GM12878 (cell line): ENCODE measurements around the gene TNFAIP3. TPM values are rescaled to one million over a fixed set of nuclear protein-coding genes. Genes with fewer than 3 reads are reported as not detected.

ENCODE experiments used
- ATAC-seq: fragments of 200-7000 bp; cut with Tn5 transposase; 3 replicates; pipeline ENCODE4 v1.9.1; 2020; ENCODE audit warnings: mild to moderate bottlenecking, moderate library complexity
- BruUV-seq: library from RNA; stranded (reverse); fragments of 400-500 nt; replicated peaks from 2 replicates; lab custom pipeline; 2021; lab: Mats Ljungman, UMichigan
- CTCF ChIA-PET: fragments of 300-600 bp; sonication (Branson Sonifier 250); formaldehyde crosslinking; extraction: SDS; loops from one replicate; lab custom pipeline; 2021; ENCODE audit warnings: inconsistent platforms; lab: Yijun Ruan, JAX
- POLR2A ChIA-PET: fragments of 350-600 bp; formaldehyde crosslinking; extraction: SDS; loops from one replicate; lab custom pipeline; 2021; ENCODE audit warnings: inconsistent platforms; lab: Charles Lee
- RAD21 ChIA-PET: fragments of 300-600 bp; sonication (Branson Sonifier 250); formaldehyde crosslinking; loops from one replicate; lab custom pipeline; 2023; ENCODE audit warnings: antibody characterized with exemption; ENCODE audit not compliant: unreplicated experiment; lab: Charles Lee
- SMC1A ChIA-PET: fragments of 300-600 bp; sonication (Branson Sonifier 250); formaldehyde crosslinking; loops from one replicate; lab custom pipeline; 2023; ENCODE audit not compliant: unreplicated experiment, uncharacterized antibody; lab: Charles Lee
- DNase-seq: peaks from one replicate; pipeline ENCODE4 v3.0.0-alpha.2; 2011; ENCODE audit warnings: low read depth, low spot score
- FAIRE-seq: peaks from 3 replicates; lab custom pipeline; 2011; peaks lifted over from hg19 to GRCh38; lab: Jason Lieb, UNC
- H2AFZ ChIP-seq: 2 replicates; pipeline ENCODE4 v1.6.0; 2011; ENCODE audit warnings: low read depth, low read length, control low read depth; ENCODE audit not compliant: control insufficient read depth
- H3K27ac ChIP-seq: 2 replicates; pipeline ENCODE4 v1.5.1; 2011; ENCODE audit warnings: control low read depth; ENCODE audit not compliant: control insufficient read depth, insufficient read depth
- H3K27me3 ChIP-seq, 2 experiments: replicated peaks in 1 of 2; 2 replicates each; pipeline versions ENCODE4 v1.6.0 to v1.6.1; 2011; ENCODE audit warnings: low read length in 1 of 2; ENCODE audit not compliant: control insufficient read depth in 2 of 2, insufficient read depth in 2 of 2
- H3K36me3 ChIP-seq, 2 experiments: 2 replicates each; pipeline ENCODE4 v1.5.1; 2011; ENCODE audit warnings: low read length in 1 of 2; ENCODE audit not compliant: control insufficient read depth in 2 of 2, insufficient read depth in 2 of 2
- H3K4me1 ChIP-seq: 2 replicates; pipeline ENCODE4 v1.6.1; 2011; ENCODE audit warnings: mild to moderate bottlenecking, low read length, moderate library complexity, mixed read lengths; ENCODE audit not compliant: control insufficient read depth, insufficient read depth
- H3K4me2 ChIP-seq: 2 replicates; pipeline ENCODE4 v1.6.0; 2011; ENCODE audit warnings: control low read depth; ENCODE audit not compliant: control insufficient read depth, insufficient read depth
- H3K4me3 ChIP-seq: fragments of 200-600 bp; sonication (generic); 2 replicates; pipeline ENCODE4 v1.5.1; 2016
- H3K79me2 ChIP-seq: 2 replicates; pipeline ENCODE4 v1.6.0; 2011; ENCODE audit warnings: low read length; ENCODE audit not compliant: control insufficient read depth, insufficient read depth
- H3K9ac ChIP-seq: 2 replicates; pipeline ENCODE4 v1.8.0; 2011; ENCODE audit warnings: low read length, control low read depth, mixed read lengths; ENCODE audit not compliant: control insufficient read depth, insufficient read depth
- H3K9me3 ChIP-seq: replicated peaks from 3 replicates; pipeline ENCODE4 v1.5.1; 2011; ENCODE audit warnings: mild to moderate bottlenecking, low read length; ENCODE audit not compliant: control insufficient read depth, insufficient read depth
- H4K20me1 ChIP-seq: 2 replicates; pipeline ENCODE4 v1.6.0; 2011; ENCODE audit not compliant: control insufficient read depth, insufficient read depth
- BACH1 ChIP-seq: fragments of 450-650 bp; IDR thresholded peaks from 2 replicates; pipeline ENCODE4 v1.6.1; 2017; ENCODE audit warnings: mild to moderate bottlenecking, borderline replicate concordance
- CBX3 ChIP-seq: fragments of 200-600 bp; sonication (generic); IDR thresholded peaks from 2 replicates; pipeline ENCODE4 v1.6.1; 2016; ENCODE audit warnings: low read depth, borderline replicate concordance
- ETV6 ChIP-seq, 2 experiments: fragments of 450-650 bp in 1 of 2; IDR thresholded peaks in 1 of 2; conservative IDR thresholded peaks in 1 of 2; 2 replicates each; pipeline ENCODE4 v1.6.1; 2014; ENCODE audit warnings: antibody characterized with exemption in 1 of 2, borderline replicate concordance in 1 of 2, low read depth in 1 of 2, mild to moderate bottlenecking in 1 of 2, moderate library complexity in 1 of 2
- IKZF2 ChIP-seq, 2 experiments: fragments of 450-650 bp; IDR thresholded peaks; 2 replicates each; pipeline ENCODE4 v1.6.1; 2017; ENCODE audit warnings: mild to moderate bottlenecking in 2 of 2, moderate library complexity in 2 of 2
- JUND ChIP-seq: IDR thresholded peaks from 2 replicates; pipeline ENCODE4 v1.6.1; 2012; ENCODE audit warnings: low read depth, mild to moderate bottlenecking, low read length, improper control_type of control experiment, moderate library complexity
- RUNX3 ChIP-seq: IDR thresholded peaks from 2 replicates; pipeline ENCODE4 v1.6.1; 2012; ENCODE audit warnings: low read length, inconsistent platforms
- SIN3A ChIP-seq: IDR thresholded peaks from 2 replicates; pipeline ENCODE4 v1.6.1; 2012; ENCODE audit warnings: low read depth, low read length, improper control_type of control experiment
- SMAD1 ChIP-seq: fragments of 450-650 bp; IDR thresholded peaks from 2 replicates; pipeline ENCODE4 v1.6.1; 2018; ENCODE audit warnings: mild to moderate bottlenecking, low read depth; ENCODE audit not compliant: partially characterized antibody
- ZNF622 ChIP-seq: fragments of 450-650 bp; IDR thresholded peaks from 2 replicates; pipeline ENCODE4 v1.6.1; 2017; ENCODE audit warnings: mild to moderate bottlenecking, inconsistent platforms
- WGBS: methylation state at CpG from one replicate; pipeline ENCODE4 v1.1.6; 2016; ENCODE audit warnings: low lambda C conversion rate; ENCODE audit not compliant: insufficient replicate concordance, insufficient coverage; ENCODE audit errors: missing lambda C conversion rate; 5-methylcytosine and 5-hydroxymethylcytosine counted together
- in situ Hi-C: fragments of 300-500 bp; cut with MboI; formaldehyde crosslinking; loops from 9 replicates; pipeline ENCODE4 v1.14.3; 2018; ENCODE audit warnings: mixed read lengths
- intact Hi-C: fragments of 100-400 bp; cut with micrococcal nuclease; formaldehyde crosslinking; loops from one replicate; pipeline ENCODE4 v1.14.2; 2022; ENCODE audit not compliant: unreplicated experiment
- polyA plus RNA-seq, 11 experiments: library from polyadenylated mRNA; depleted of rRNA in 4 of 11; unstranded in 6 of 11; stranded (reverse) in 5 of 11; fragments of >200 nt; fragmentation: Nextera tagmentation in 4 of 11; fragmentation: Illumina TruSeq in 1 of 11; extraction: Ambion mirVana in 4 of 11; extraction: Trizol in 1 of 11; gene quantifications; 1 replicate in 1 of 11; 2 replicates in 10 of 11; pipeline versions ENCODE4 v1.2.1 to v1.2.3, GENCODE V29; 2011 to 2016; ENCODE audit warnings: inconsistent platforms in 2 of 11, missing spikeins in 2 of 11, low read depth in 1 of 11
- total RNA-seq, 4 experiments: library from RNA; depleted of rRNA in 3 of 4; stranded (reverse); fragments of >200 nt in 3 of 4; fragmentation: Illumina TruSeq in 1 of 4; extraction: Trizol in 1 of 4; gene quantifications; 2 replicates each; pipeline versions ENCODE4 v1.2.1 to v1.2.3, GENCODE V29; 2013 to 2021
- TF ChIP-seq, protein P1 (sequence below): fragments of 450-650 bp; IDR thresholded peaks from 2 replicates; pipeline ENCODE4 v1.6.1; 2016; ENCODE audit warnings: mild to moderate bottlenecking
- TF ChIP-seq, protein P2 (sequence below): fragments of 150-350 bp; IDR thresholded peaks from 2 replicates; pipeline ENCODE4 v1.6.1; 2014; ENCODE audit warnings: mild to moderate bottlenecking, low read depth, low read length
- TF ChIP-seq, protein P3 (sequence below): fragments of 450-650 bp; IDR thresholded peaks from 2 replicates; pipeline ENCODE4 v1.6.1; 2017; ENCODE audit warnings: mild to moderate bottlenecking
- TF ChIP-seq, protein P4 (sequence below): IDR thresholded peaks from 2 replicates; pipeline ENCODE4 v1.6.1; 2011; ENCODE audit warnings: mild to moderate bottlenecking, low read depth, low read length, moderate library complexity; ENCODE audit not compliant: insufficient replicate concordance

TNFAIP3 gene
- total and polyA plus RNA-seq, 10 of the 15 experiments (the other 5 are each of a cell fraction or from before 2014, with no cell fraction given), result 18.0 to 350 (median 127) TPM

DNA sequence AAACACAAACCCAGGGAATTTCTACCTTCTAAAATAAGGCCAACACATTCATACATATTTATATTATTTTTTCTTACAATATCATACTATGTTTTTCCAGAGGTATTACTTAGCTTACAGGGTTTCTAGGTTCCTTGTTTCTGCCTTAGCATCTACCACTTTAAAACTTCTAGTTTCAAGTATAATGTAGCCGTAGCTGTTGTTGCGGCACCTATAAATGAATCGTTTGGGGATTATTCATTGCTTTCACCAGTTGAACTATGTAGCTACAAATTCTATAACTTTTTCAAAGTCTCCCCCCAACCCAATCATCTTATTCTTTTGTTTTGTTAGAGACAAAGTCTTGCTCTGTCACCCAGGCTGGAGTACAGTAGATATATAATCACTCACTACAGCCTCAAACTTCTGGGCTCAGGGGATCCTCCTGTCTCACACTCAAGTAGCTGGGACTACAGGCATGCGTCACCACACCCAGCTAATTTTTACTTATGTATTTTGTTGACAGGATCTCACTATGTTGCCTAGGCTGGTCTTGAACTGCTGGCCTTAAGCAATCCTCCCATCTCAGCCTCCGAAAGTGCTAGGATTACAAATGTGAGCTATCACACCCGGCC lies 43.9 kb downstream of the TNFAIP3 start (continued):
- TF ChIP-seq BACH1, result no peak
- TF ChIP-seq ZNF622, result no peak
- TF ChIP-seq, protein P1, sequence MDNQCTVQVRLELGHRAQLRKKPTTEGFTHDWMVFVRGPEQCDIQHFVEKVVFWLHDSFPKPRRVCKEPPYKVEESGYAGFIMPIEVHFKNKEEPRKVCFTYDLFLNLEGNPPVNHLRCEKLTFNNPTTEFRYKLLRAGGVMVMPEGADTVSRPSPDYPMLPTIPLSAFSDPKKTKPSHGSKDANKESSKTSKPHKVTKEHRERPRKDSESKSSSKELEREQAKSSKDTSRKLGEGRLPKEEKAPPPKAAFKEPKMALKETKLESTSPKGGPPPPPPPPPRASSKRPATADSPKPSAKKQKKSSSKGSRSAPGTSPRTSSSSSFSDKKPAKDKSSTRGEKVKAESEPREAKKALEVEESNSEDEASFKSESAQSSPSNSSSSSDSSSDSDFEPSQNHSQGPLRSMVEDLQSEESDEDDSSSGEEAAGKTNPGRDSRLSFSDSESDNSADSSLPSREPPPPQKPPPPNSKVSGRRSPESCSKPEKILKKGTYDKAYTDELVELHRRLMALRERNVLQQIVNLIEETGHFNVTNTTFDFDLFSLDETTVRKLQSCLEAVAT, result peak; percentile 77; the same call in 1 of the 2 replicates
- TF ChIP-seq, protein P2, sequence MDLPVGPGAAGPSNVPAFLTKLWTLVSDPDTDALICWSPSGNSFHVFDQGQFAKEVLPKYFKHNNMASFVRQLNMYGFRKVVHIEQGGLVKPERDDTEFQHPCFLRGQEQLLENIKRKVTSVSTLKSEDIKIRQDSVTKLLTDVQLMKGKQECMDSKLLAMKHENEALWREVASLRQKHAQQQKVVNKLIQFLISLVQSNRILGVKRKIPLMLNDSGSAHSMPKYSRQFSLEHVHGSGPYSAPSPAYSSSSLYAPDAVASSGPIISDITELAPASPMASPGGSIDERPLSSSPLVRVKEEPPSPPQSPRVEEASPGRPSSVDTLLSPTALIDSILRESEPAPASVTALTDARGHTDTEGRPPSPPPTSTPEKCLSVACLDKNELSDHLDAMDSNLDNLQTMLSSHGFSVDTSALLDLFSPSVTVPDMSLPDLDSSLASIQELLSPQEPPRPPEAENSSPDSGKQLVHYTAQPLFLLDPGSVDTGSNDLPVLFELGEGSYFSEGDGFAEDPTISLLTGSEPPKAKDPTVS, result no peak
- TF ChIP-seq IKZF2 (IDR thresholded peaks at IDR 0.05), result 0 out of 4 replicates have a peak, but pooled peaks of 1 of the 2 experiments have one; percentile 0
- TF ChIP-seq ETV6 (conservative IDR thresholded peaks at IDR 0.05 in 1 of 2, IDR thresholded peaks at IDR 0.05 in 1 of 2; ENCODE audit: borderline replicate concordance in 1 of 2, low read depth in 1 of 2), result no peak

DNA sequence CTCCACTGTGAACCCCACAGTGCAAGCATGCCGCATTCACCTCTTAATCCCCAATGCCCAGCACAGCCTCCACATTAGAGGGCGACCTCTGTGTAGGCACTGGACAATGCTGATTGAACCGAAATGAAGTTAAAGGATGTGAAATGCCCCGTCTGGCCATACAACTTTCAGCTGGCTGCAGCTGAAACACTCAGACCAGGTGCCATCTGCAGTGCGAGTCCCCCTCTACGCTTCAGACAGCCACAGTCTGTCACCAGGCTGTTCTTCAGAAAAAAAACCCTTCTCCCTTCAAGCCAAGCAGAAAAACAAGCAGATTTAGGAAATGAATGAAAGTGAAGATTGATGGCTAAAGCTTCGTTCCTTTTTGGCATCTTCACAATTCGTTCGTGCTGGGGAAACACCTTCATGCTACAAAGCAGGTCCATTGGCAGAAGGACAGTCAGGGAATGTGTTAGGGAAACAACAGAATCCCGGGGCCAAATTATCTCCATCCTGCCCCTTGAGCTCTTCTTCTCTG lies 44.7 kb downstream of the TNFAIP3 start:
- POLR2A ChIA-PET, result interaction anchor here (0.6 to 6.7 kb wide), 13 partner anchors 12 to 594 kb away, joined by 3 to 153 read pairs (median 6); partner anchors contain the start of gene TNFAIP3
- Histone ChIP-seq H3K36me3 (no peaks in the 10 kb centered on the region), H3K9me3 (peaks cover 3% of the 10 kb centered on the region), H3K4me1 (peaks cover 43% of the 10 kb centered on the region), H3K79me2 (peaks cover 26% of the 10 kb centered on the region), H3K4me3 (peak overlapping the region; percentile 56), H3K27ac (peak overlapping the region; percentile 95), H3K9ac (peak overlapping the region; percentile 79), H2AFZ (peak overlapping the region; percentile 94), H4K20me1 (no peaks in the 10 kb centered on the region), H3K27me3 (no peaks in the 10 kb centered on the region), H3K4me2 (peak overlapping the region; percentile 99)
- DNase-seq (no peak), ATAC-seq (peak; percentile 68), FAIRE-seq (peak; percentile 31)
- in situ Hi-C loops, result no loop called here
- intact Hi-C loops, result no loop called here
- WGBS, result 4% methylated on average over 10 of the region's 10 CpGs
- SMC1A ChIA-PET, result interaction anchor here (0.8 to 8.9 kb wide), 18 partner anchors 9 to 815 kb away, joined by 3 to 126 read pairs (median 11); partner anchors contain the start of gene TNFAIP3
- RAD21 ChIA-PET, result interaction anchor here (0.6 to 4.8 kb wide), 19 partner anchors 9 to 597 kb away, joined by 3 to 65 read pairs (median 8); partner anchors contain the start of gene TNFAIP3
- BruUV-seq, result no TSS peak
- CTCF ChIA-PET, result interaction anchor here (0.7 to 6.9 kb wide), 19 partner anchors 9 to 207 kb away, joined by 3 to 71 read pairs (median 5); no protein-coding TSS in a partner anchor
- TF ChIP-seq CBX3 (no peak), SIN3A (0 out of 2 replicates have a peak, but pooled peaks have one; percentile 50), JUND (no peak), SMAD1 (no peak), RUNX3 (peak; percentile 30; the same call in 1 of the 2 replicates)
- TF ChIP-seq, protein P3, sequence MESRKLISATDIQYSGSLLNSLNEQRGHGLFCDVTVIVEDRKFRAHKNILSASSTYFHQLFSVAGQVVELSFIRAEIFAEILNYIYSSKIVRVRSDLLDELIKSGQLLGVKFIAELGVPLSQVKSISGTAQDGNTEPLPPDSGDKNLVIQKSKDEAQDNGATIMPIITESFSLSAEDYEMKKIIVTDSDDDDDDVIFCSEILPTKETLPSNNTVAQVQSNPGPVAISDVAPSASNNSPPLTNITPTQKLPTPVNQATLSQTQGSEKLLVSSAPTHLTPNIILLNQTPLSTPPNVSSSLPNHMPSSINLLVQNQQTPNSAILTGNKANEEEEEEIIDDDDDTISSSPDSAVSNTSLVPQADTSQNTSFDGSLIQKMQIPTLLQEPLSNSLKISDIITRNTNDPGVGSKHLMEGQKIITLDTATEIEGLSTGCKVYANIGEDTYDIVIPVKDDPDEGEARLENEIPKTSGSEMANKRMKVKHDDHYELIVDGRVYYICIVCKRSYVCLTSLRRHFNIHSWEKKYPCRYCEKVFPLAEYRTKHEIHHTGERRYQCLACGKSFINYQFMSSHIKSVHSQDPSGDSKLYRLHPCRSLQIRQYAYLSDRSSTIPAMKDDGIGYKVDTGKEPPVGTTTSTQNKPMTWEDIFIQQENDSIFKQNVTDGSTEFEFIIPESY, result no peak
- TF ChIP-seq, protein P4, sequence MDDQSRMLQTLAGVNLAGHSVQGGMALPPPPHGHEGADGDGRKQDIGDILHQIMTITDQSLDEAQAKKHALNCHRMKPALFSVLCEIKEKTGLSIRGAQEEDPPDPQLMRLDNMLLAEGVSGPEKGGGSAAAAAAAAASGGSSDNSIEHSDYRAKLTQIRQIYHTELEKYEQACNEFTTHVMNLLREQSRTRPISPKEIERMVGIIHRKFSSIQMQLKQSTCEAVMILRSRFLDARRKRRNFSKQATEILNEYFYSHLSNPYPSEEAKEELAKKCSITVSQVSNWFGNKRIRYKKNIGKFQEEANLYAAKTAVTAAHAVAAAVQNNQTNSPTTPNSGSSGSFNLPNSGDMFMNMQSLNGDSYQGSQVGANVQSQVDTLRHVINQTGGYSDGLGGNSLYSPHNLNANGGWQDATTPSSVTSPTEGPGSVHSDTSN, result no peak
